ENCODE results near the gene ZCCHC10. TPM values are rescaled to one million over a fixed set of nuclear protein-coding genes. Genes with fewer than 3 reads are reported as not detected.

ZCCHC10 gene
- total and polyA plus RNA-seq, 9 of the 15 experiments (the other 6 are each of a cell fraction or from before 2014, with no cell fraction given): 11.9 to 146 (median 51.8) TPM

- TF ChIP-seq ATF6 (CRISPR knock-in tag; IDR thresholded peaks at IDR 0.05) (peak; percentile 93), NFE2 (IDR thresholded peaks at IDR 0.05; ENCODE audit: low read depth) (no peak), KAT2B (IDR thresholded peaks at IDR 0.05; ENCODE audit: low read depth, low read length) (peak; percentile 28), NCOA2 (IDR thresholded peaks at IDR 0.05; ENCODE audit: partially characterized antibody in 2 of 2) (no peak), SRSF1 (IDR thresholded peaks at IDR 0.05; ENCODE audit: low read depth, low read length) (no peak), SRSF7 (optimal IDR thresholded peaks at IDR 0.05; ENCODE audit: low read depth, low read length) (no peak), MCM2 (IDR thresholded peaks at IDR 0.05; ENCODE audit: low read depth) (no peak), CREB3L1 (IDR thresholded peaks at IDR 0.05; ENCODE audit: borderline replicate concordance, low read depth) (peak; percentile 65; the same call in 1 of the 2 replicates), RAD51 (IDR thresholded peaks at IDR 0.05; ENCODE audit: borderline replicate concordance, low read depth) (peak; percentile 100), USF1 (CRISPR knock-in tag; IDR thresholded peaks at IDR 0.05) (peak; percentile 100), ATF4 (CRISPR knock-in tag; IDR thresholded peaks at IDR 0.05) (peak; percentile 41; the same call in 1 of the 2 replicates), CBX5 (IDR thresholded peaks at IDR 0.05; ENCODE audit: borderline replicate concordance, low read depth) (no peak), GTF2F1 (IDR thresholded peaks at IDR 0.05; ENCODE audit: low read depth, low read length) (no peak), ZNF121 (CRISPR knock-in tag; conservative IDR thresholded peaks at IDR 0.05) (no peak), EZH2 (IDR thresholded peaks at IDR 0.05; ENCODE audit: borderline replicate concordance, low read depth, low read length) (no peak), ZNF609 (CRISPR knock-in tag; IDR thresholded peaks at IDR 0.05; ENCODE audit: borderline replicate concordance) (no peak)
Observed at GRCh38 chr5:132963171-132964104, 62.9 kb downstream of the ZCCHC10 start, which contains the start of gene AFF4 (continued).
